ENCODE data around the gene F8. TPM values are rescaled to one million over a fixed set of nuclear protein-coding genes. Genes with fewer than 3 reads are reported as not detected.

The F8 gene
- total and polyA plus RNA-seq, 10 of the 15 experiments (the other 5 are each of a cell fraction or from before 2014, with no cell fraction given): 3.0 to 8.1 (median 5.1) TPM

DNA sequence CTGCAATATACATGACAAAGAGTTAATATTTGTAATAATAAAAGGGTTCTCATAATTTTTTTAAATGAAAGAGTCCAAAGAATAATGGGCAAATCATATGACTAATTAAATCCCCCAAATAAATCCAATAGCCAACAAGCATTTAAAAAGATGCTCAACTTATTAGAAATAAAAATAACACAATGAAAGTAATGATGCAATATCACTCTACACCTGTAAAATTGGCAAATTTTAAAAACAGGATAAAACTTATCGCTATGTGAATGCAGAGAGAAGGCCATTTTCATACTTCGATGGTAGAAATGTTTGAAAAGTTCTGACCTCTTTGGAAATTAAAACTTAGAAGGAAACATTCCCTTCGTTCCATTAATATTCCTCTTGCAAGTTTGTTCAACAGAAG lies 1.9 kb downstream of the F8 start:
- POLR2A ChIA-PET: no interaction called here
- Histone ChIP-seq H3K4me2 (ENCODE audit: control insufficient read depth, insufficient read depth) (no peak overlapping the region), H3K79me2 (ENCODE audit: control insufficient read depth, insufficient read depth, low read length) (no peaks in the 10 kb centered on the region), H3K4me3 (no peak overlapping the region), H4K20me1 (ENCODE audit: control insufficient read depth, insufficient read depth) (no peaks in the 10 kb centered on the region), H3K4me1 (ENCODE audit: control insufficient read depth, insufficient read depth, low read length) (no peaks in the 10 kb centered on the region), H3K27ac (ENCODE audit: control insufficient read depth, insufficient read depth) (no peak overlapping the region), H3K9me3 (replicated peaks; ENCODE audit: control insufficient read depth, insufficient read depth, low read length) (no peaks in the 10 kb centered on the region), H3K27me3 (replicated peaks in 1 of 2; ENCODE audit: control insufficient read depth in 2 of 2, insufficient read depth in 2 of 2, low read length in 1 of 2) (no peaks in the 10 kb centered on the region), H2AFZ (ENCODE audit: control insufficient read depth, low read depth, low read length) (no peak overlapping the region), H3K36me3 (ENCODE audit: control insufficient read depth in 2 of 2, insufficient read depth in 2 of 2, low read length in 1 of 2) (no peaks in the 10 kb centered on the region), H3K9ac (ENCODE audit: control insufficient read depth, insufficient read depth, low read length) (no peak overlapping the region)
- RAD21 ChIA-PET (ENCODE audit: unreplicated experiment): no interaction called here
- DNase-seq (ENCODE audit: low read depth, low spot score) (no peak), FAIRE-seq (no peak), ATAC-seq (no peak)
- WGBS (ENCODE audit: insufficient coverage, insufficient replicate concordance, low lambda C conversion rate, missing lambda C conversion rate): 4% methylated on average over 3 of the region's 3 CpGs
- intact Hi-C loops (cut with micrococcal nuclease; ENCODE audit: unreplicated experiment) (no loop called here), in situ Hi-C loops (cut with MboI) (no loop called here)
- CTCF ChIA-PET: interaction anchor here (0.8 kb wide), 1 partner anchor 36 kb away, joined by 3 read pairs; no protein-coding TSS in a partner anchor
- SMC1A ChIA-PET (ENCODE audit: uncharacterized antibody, unreplicated experiment): no interaction called here
- TF ChIP-seq CBFB (IDR thresholded peaks at IDR 0.05; ENCODE audit: low read depth) (no peak), HDAC2 (IDR thresholded peaks at IDR 0.05) (no peak), JUNB (IDR thresholded peaks at IDR 0.05) (no peak)
- BruUV-seq (replicated peaks): no TSS peak

GRCh38 chrX:155009994-155010472 lies 12.5 kb downstream of the F8 start:
- Histone ChIP-seq H3K27ac (ENCODE audit: control insufficient read depth, insufficient read depth) (no peak overlapping the region), H3K27me3 (replicated peaks in 1 of 2; ENCODE audit: control insufficient read depth in 2 of 2, insufficient read depth in 2 of 2, low read length in 1 of 2) (no peaks in the 10 kb centered on the region), H3K4me3 (no peak overlapping the region), H3K4me2 (ENCODE audit: control insufficient read depth, insufficient read depth) (no peak overlapping the region), H3K79me2 (ENCODE audit: control insufficient read depth, insufficient read depth, low read length) (no peaks in the 10 kb centered on the region), H3K36me3 (ENCODE audit: control insufficient read depth in 2 of 2, insufficient read depth in 2 of 2, low read length in 1 of 2) (no peaks in the 10 kb centered on the region), H3K9me3 (replicated peaks; ENCODE audit: control insufficient read depth, insufficient read depth, low read length) (no peaks in the 10 kb centered on the region), H2AFZ (ENCODE audit: control insufficient read depth, low read depth, low read length) (no peak overlapping the region), H4K20me1 (ENCODE audit: control insufficient read depth, insufficient read depth) (no peaks in the 10 kb centered on the region), H3K4me1 (ENCODE audit: control insufficient read depth, insufficient read depth, low read length) (no peaks in the 10 kb centered on the region), H3K9ac (ENCODE audit: control insufficient read depth, insufficient read depth, low read length) (no peak overlapping the region)
- SMC1A ChIA-PET (ENCODE audit: uncharacterized antibody, unreplicated experiment): no interaction called here
- no TSS peak for BruUV-seq (replicated peaks)
- FAIRE-seq (no peak), DNase-seq (ENCODE audit: low read depth, low spot score) (no peak), ATAC-seq (no peak)
- POLR2A ChIA-PET: no interaction called here
- in situ Hi-C loops (cut with MboI): no loop called here
- CTCF ChIA-PET: no interaction called here
- 64% methylated on average over 3 of the region's 3 CpGs for WGBS (ENCODE audit: insufficient coverage, insufficient replicate concordance, low lambda C conversion rate, missing lambda C conversion rate)
- intact Hi-C loops (cut with micrococcal nuclease; ENCODE audit: unreplicated experiment): no loop called here
- RAD21 ChIA-PET (ENCODE audit: unreplicated experiment): no interaction called here
- no peak for TF ChIP-seq ZNF207 (IDR thresholded peaks at IDR 0.05; ENCODE audit: borderline replicate concordance)
- no peak for TF ChIP-seq ZBTB33 (IDR thresholded peaks at IDR 0.05)
- no peak for TF ChIP-seq FOXK2 (IDR thresholded peaks at IDR 0.05)
- TF ChIP-seq SUPT20H (IDR thresholded peaks at IDR 0.05; ENCODE audit: borderline replicate concordance, control insufficient read depth, low read depth, low read length): no peak
- no peak for TF ChIP-seq BHLHE40 (IDR thresholded peaks at IDR 0.05; ENCODE audit: borderline replicate concordance in 1 of 2, low read depth in 2 of 2, low read length in 1 of 2)
- TF ChIP-seq, protein P1, sequence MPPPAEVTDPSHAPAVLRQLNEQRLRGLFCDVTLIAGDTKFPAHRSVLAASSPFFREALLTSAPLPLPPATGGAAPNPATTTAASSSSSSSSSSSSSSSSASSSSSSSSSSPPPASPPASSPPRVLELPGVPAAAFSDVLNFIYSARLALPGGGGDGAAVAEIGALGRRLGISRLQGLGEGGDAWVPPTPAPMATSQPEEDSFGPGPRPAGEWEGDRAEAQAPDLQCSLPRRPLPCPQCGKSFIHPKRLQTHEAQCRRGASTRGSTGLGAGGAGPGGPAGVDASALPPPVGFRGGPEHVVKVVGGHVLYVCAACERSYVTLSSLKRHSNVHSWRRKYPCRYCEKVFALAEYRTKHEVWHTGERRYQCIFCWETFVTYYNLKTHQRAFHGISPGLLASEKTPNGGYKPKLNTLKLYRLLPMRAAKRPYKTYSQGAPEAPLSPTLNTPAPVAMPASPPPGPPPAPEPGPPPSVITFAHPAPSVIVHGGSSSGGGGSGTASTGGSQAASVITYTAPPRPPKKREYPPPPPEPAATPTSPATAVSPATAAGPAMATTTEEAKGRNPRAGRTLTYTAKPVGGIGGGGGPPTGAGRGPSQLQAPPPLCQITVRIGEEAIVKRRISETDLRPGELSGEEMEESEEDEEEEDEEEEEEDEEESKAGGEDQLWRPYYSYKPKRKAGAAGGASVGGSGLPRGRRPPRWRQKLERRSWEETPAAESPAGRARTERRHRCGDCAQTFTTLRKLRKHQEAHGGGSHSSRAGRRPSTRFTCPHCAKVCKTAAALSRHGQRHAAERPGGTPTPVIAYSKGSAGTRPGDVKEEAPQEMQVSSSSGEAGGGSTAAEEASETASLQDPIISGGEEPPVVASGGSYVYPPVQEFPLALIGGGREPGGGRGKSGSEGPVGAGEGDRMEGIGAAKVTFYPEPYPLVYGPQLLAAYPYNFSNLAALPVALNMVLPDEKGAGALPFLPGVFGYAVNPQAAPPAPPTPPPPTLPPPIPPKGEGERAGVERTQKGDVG (CRISPR knock-in tag; IDR thresholded peaks at IDR 0.05): no peak
